ENCODE data around the gene NID2.

- TF ChIP-seq, protein P1, sequence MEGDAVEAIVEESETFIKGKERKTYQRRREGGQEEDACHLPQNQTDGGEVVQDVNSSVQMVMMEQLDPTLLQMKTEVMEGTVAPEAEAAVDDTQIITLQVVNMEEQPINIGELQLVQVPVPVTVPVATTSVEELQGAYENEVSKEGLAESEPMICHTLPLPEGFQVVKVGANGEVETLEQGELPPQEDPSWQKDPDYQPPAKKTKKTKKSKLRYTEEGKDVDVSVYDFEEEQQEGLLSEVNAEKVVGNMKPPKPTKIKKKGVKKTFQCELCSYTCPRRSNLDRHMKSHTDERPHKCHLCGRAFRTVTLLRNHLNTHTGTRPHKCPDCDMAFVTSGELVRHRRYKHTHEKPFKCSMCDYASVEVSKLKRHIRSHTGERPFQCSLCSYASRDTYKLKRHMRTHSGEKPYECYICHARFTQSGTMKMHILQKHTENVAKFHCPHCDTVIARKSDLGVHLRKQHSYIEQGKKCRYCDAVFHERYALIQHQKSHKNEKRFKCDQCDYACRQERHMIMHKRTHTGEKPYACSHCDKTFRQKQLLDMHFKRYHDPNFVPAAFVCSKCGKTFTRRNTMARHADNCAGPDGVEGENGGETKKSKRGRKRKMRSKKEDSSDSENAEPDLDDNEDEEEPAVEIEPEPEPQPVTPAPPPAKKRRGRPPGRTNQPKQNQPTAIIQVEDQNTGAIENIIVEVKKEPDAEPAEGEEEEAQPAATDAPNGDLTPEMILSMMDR (conservative IDR thresholded peaks at IDR 0.05; ENCODE audit: low read depth, low read length), result no peak
- TF ChIP-seq MXI1 (IDR thresholded peaks at IDR 0.05; ENCODE audit: borderline replicate concordance, low read depth, low read length), result no peak
- TF ChIP-seq POLR2A (IDR thresholded peaks at IDR 0.05; ENCODE audit: low read depth, low read length), result no peak
- TF ChIP-seq, protein P2, sequence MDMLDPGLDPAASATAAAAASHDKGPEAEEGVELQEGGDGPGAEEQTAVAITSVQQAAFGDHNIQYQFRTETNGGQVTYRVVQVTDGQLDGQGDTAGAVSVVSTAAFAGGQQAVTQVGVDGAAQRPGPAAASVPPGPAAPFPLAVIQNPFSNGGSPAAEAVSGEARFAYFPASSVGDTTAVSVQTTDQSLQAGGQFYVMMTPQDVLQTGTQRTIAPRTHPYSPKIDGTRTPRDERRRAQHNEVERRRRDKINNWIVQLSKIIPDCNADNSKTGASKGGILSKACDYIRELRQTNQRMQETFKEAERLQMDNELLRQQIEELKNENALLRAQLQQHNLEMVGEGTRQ (IDR thresholded peaks at IDR 0.05; ENCODE audit: low read depth, low read length), result no peak
- no peak for TF ChIP-seq SMC3 (IDR thresholded peaks at IDR 0.05; ENCODE audit: low read depth, low read length)
Observed at GRCh38 chr14:52042371-52043289, 26.2 kb downstream of the NID2 start.
